Measurements from ENCODE around the gene BMP2K.
A peak's percentile ranks its signal among the peaks of the same experiment; 100 is the strongest.

Gene BMP2K

GRCh38 chr4:78937837-78938236 lies 161.7 kb downstream of the BMP2K start:
- no peak overlapping the region for H3K4me3 ChIP-seq (ENCODE audit: low read depth, low read length)

GRCh38 chr4:78938474-78938867 lies 162.3 kb downstream of the BMP2K start:
- H3K4me3 ChIP-seq (ENCODE audit: low read depth, low read length): peak overlapping the region; percentile 85
- TF ChIP-seq CTCF (IDR thresholded peaks at IDR 0.05; ENCODE audit: low read depth, low read length): no peak

More at GRCh38 chr4:78937837-78938236, 161.7 kb downstream of the BMP2K start:
- TF ChIP-seq CTCF (IDR thresholded peaks at IDR 0.05; ENCODE audit: low read depth, low read length): no peak

DNA sequence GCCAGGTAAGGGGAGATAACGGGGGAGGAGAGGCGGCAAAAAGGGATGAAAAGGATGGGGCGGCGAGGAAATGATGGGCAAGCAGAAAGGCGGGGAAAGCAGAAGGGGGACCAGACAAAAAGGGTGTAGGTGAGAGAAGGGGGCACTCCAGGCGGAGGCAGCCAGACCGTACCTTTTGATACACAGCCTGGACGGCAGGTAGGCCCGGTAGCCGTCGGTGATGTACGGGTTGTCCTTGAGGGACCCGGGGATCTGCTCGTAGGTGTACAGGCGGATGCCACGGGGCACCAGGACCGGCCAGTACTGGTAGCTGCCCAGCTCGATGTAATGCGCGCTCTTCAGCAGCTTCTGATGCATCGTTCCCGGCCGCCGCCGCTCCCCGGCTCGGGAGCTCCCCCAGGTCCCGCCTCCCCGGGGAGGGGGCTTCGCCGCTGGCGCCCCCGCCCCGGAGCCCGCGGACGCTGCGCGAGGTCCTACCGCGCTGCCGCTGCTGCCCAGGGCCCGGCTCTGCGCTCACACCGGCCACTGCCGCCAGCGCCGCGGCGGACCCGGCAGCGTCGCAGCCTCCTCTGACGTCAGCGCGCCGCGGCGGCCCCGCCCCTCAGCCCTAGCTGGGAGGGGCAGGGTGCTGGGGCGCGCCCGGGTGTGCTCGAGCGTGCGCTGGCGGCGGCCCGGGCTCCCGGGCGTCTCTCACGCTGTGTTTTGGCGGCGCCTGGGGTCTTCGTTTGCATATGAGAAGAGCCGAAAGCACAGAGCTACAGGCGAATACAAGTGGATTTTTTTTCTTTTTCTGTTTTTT lies 162.9 kb downstream of the BMP2K start, which contains the start of gene PAQR3:
PAQR3 (minus strand) TSS at position 571 of the 799 bp plus-strand sequence; CDS start at position 357, 214 bp downstream.
- TF ChIP-seq CTCF (IDR thresholded peaks at IDR 0.05; ENCODE audit: low read depth, low read length): no peak
- H3K4me3 ChIP-seq (ENCODE audit: low read depth, low read length): peak within 1 kb of the TSS; percentile 85

- no peak for TF ChIP-seq CTCF (IDR thresholded peaks at IDR 0.05; ENCODE audit: low read depth, low read length)
- H3K4me3 ChIP-seq (ENCODE audit: low read depth, low read length): peak overlapping the region; percentile 85
Observed at GRCh38 chr4:78939667-78940008, 163.5 kb downstream of the BMP2K start.

DNA sequence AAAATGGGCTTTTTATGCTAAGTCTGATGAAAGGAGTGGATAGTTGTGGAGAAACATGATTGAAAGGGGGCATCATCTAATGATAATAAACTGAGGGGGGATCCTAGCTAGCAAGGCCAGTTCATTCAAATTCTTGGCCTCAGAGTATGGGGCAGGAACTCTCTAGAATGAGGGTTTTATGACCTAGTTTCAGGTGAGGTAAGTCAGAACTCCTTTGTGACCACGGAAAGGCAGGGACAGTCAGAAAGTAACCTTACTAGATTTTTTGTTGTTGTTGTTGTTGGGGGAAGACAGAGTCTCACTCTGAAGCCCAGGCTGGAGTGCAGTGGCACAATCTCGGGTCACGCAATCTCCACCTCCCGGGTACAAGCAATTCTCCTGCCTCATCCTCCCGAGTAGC lies 164.6 kb downstream of the BMP2K start:
- TF ChIP-seq CTCF (IDR thresholded peaks at IDR 0.05; ENCODE audit: low read depth, low read length): no peak
- no peak overlapping the region for H3K4me3 ChIP-seq (ENCODE audit: low read depth, low read length)

- no peak for TF ChIP-seq CTCF (IDR thresholded peaks at IDR 0.05; ENCODE audit: low read depth, low read length)
- no peak overlapping the region for H3K4me3 ChIP-seq (ENCODE audit: low read depth, low read length)
Observed at GRCh38 chr4:78944381-78944780, 168.2 kb downstream of the BMP2K start.

DNA sequence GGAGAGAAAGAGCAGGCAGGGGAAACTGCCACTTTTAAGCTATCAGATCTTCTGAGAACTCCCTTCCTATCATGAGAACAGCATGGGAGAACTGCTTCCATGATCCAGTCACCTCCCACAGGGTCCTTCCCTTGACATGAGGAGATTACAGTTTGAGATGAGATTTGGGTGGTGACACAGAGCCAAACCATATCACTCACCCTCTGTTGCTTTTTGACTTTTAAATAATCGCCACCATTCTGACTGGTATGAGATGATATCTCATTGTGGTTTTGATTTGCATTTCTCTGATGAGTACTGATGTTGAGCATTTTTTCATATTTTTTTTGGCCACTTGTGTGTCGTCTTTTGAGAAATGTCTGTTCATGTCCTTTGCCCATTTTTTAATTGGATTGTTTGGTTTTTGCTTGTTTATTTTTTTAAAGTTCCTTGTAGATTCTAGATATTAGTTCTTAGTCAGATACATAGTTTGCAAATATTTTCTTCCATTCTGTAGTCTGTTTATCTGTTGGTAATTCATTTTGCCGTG lies 169.6 kb downstream of the BMP2K start:
- TF ChIP-seq CTCF (IDR thresholded peaks at IDR 0.05; ENCODE audit: low read depth, low read length): no peak
- no peak overlapping the region for H3K4me3 ChIP-seq (ENCODE audit: low read depth, low read length)
